K562 (cell line): ENCODE data around the gene DNAJB11. TPM values are rescaled to one million over a fixed set of nuclear protein-coding genes. Genes with fewer than 3 reads are reported as not detected.

ENCODE experiments used
- ADNP ChIP-seq: fragments of 200-800 bp; sonication (Bioruptor generic); IDR thresholded peaks from 2 replicates; pipeline ENCODE4 v1.6.1; 2016; ENCODE audit warnings: missing genetic modification characterization, missing compliant biosample characterization
- CCNT2 ChIP-seq: IDR thresholded peaks from 2 replicates; pipeline ENCODE4 v1.6.1; 2011; ENCODE audit warnings: borderline replicate concordance, low read depth, mild to moderate bottlenecking, moderate library complexity, mixed read lengths, low read length; ENCODE audit not compliant: insufficient read length; ENCODE audit errors: extremely low read depth
- CREM ChIP-seq: IDR thresholded peaks from 2 replicates; pipeline ENCODE4 v1.6.1; 2014; ENCODE audit warnings: antibody characterized with exemption, low read depth
- EP300 ChIP-seq: IDR thresholded peaks from 2 replicates; pipeline ENCODE4 v1.6.1; 2012; ENCODE audit warnings: low read length, improper control_type of control experiment
- SMAD2 ChIP-seq: fragments of 150-350 bp; IDR thresholded peaks from 2 replicates; pipeline ENCODE4 v1.6.1; 2014; ENCODE audit warnings: low read depth, mild to moderate bottlenecking, low read length
- SPI1 ChIP-seq: IDR thresholded peaks from 2 replicates; pipeline ENCODE4 v1.6.1; 2011; ENCODE audit warnings: low read depth, low read length, control low read depth, borderline replicate concordance
- ZNF165 ChIP-seq: fragments of 250-450 bp; sonication (Bioruptor Pico); IDR thresholded peaks from 2 replicates; pipeline ENCODE4 v1.4.0; 2020; ENCODE audit warnings: borderline replicate concordance
- ZNF23 ChIP-seq: fragments of 250-450 bp; sonication (Bioruptor Pico); IDR thresholded peaks from 2 replicates; pipeline ENCODE4 v1.4.0; 2020; ENCODE audit warnings: mild to moderate bottlenecking
- ZNF431 ChIP-seq: sonication (generic); formaldehyde crosslinking; IDR thresholded peaks from 2 replicates; pipeline ENCODE4 v1.8.0; 2022; ENCODE audit warnings: mild to moderate bottlenecking, missing genetic modification reagents
- ZNF445 ChIP-seq: fragments of 250-450 bp; sonication (Bioruptor Pico); IDR thresholded peaks from 2 replicates; pipeline ENCODE4 v1.4.0; 2020; ENCODE audit warnings: low read depth, mild to moderate bottlenecking, moderate library complexity
- ZNF57 ChIP-seq: fragments of 450-650 bp; formaldehyde crosslinking; IDR thresholded peaks from 2 replicates; pipeline ENCODE4 v1.4.0; 2020; ENCODE audit warnings: mild to moderate bottlenecking, moderate library complexity
- polyA plus RNA-seq, 8 experiments: library from polyadenylated mRNA; depleted of rRNA in 4 of 8; stranded (reverse) in 5 of 8; unstranded in 3 of 8; fragments of >200 nt; fragmentation: Nextera tagmentation in 2 of 8; fragmentation: Illumina TruSeq in 1 of 8; extraction: Ambion mirVana in 2 of 8; extraction: Trizol in 1 of 8; gene quantifications; 2 replicates each; pipeline versions ENCODE4 v1.2.1 to v1.2.3, GENCODE V29; 2011 to 2014; ENCODE audit warnings: inconsistent platforms in 1 of 8, missing spikeins in 1 of 8
- total RNA-seq, 7 experiments: library from RNA; depleted of rRNA in 6 of 7; stranded (reverse); fragments of >200 nt in 6 of 7; fragmentation: Illumina TruSeq in 2 of 7; extraction: Trizol in 2 of 7; gene quantifications; 2 replicates each; pipeline versions ENCODE4 v1.2.1 to v1.2.3, GENCODE V29; 2011 to 2021; ENCODE audit warnings: low replicate concordance in 1 of 7
- TF ChIP-seq, protein P1 (sequence below): sonication (generic); formaldehyde crosslinking; IDR thresholded peaks from 2 replicates; pipeline ENCODE4 v1.4.0; 2020; ENCODE audit warnings: mild to moderate bottlenecking, missing genetic modification reagents
- TF ChIP-seq, protein P2 (sequence below): fragments of 250-450 bp; sonication (Bioruptor Pico); IDR thresholded peaks from 2 replicates; pipeline ENCODE4 v1.4.0; 2020
- TF ChIP-seq, protein P3 (sequence below): fragments of 450-650 bp; formaldehyde crosslinking; IDR thresholded peaks from 2 replicates; pipeline ENCODE4 v1.4.0; 2020; ENCODE audit warnings: mild to moderate bottlenecking, moderate library complexity
- TF ChIP-seq, protein P4 (sequence below), 2 experiments: fragments of 150-350 bp in 1 of 2; IDR thresholded peaks; 2 replicates each; pipeline ENCODE4 v1.6.1; 2012 to 2016; ENCODE audit warnings: low read depth in 2 of 2, low read length in 2 of 2, mild to moderate bottlenecking in 1 of 2, moderate library complexity in 1 of 2
- TF ChIP-seq, protein P5 (sequence below): fragments of 450-650 bp; IDR thresholded peaks from 2 replicates; pipeline ENCODE4 v1.6.1; 2016; ENCODE audit warnings: mild to moderate bottlenecking

The DNAJB11 gene
- total and polyA plus RNA-seq, 9 of the 15 experiments (the other 6 are each of a cell fraction or from before 2014, with no cell fraction given): 14.8 to 74.7 (median 63.8) TPM

DNA sequence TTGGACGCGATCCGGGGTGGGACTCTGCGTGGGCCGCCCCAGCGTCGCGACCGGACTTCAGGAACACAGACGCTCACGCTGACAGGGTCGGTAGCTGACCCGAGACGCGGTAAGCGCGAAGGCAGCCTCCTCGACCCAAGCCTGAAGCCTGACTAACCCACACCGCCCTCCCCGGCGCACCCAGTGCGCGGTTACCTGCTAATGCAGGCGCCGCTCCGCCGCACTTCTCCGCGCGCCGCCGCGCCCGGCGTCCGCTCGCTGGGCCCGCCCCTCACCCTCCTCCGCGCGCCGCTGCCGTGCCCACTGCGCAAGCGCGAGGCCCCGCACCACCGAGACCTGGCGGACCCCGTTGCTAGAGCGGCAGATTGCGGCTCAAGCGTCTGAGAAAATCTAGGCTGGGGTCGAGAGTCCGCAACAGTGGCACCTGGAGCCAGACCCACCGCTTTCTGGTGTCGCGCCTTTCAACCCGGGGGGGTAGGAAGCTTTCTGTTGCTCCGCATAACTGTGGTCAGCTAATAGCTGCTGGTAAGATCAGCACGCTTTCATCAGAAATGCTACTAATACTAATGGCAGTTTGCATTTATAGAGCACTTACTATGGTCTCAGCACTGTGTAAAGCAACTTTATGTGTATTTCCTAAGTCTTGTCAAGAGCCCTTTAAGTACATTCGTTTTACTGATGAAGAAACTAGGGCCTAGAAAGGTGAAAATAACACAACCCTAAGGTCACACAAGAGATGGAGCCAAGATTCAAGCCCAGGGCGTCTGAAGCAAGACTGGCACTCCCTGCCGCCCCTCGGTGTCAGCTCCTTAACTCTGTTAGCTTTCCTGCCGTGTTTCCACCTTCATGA lies 3.2 kb upstream of the DNAJB11 start, which contains the start of gene TBCCD1 (continued):
- TF ChIP-seq ZNF431 (CRISPR knock-in tag) (no peak), EP300 (peak; percentile 26; the same call in 1 of the 2 replicates), CCNT2 (peak; percentile 96), ZNF445 (CRISPR knock-in tag) (no peak), ZNF57 (CRISPR knock-in tag) (no peak), SPI1 (no peak), SMAD2 (no peak), CREM (peak; percentile 87), ZNF23 (CRISPR knock-in tag) (no peak), ZNF165 (no peak), ADNP (tag) (no peak)
- TF ChIP-seq, protein P1, sequence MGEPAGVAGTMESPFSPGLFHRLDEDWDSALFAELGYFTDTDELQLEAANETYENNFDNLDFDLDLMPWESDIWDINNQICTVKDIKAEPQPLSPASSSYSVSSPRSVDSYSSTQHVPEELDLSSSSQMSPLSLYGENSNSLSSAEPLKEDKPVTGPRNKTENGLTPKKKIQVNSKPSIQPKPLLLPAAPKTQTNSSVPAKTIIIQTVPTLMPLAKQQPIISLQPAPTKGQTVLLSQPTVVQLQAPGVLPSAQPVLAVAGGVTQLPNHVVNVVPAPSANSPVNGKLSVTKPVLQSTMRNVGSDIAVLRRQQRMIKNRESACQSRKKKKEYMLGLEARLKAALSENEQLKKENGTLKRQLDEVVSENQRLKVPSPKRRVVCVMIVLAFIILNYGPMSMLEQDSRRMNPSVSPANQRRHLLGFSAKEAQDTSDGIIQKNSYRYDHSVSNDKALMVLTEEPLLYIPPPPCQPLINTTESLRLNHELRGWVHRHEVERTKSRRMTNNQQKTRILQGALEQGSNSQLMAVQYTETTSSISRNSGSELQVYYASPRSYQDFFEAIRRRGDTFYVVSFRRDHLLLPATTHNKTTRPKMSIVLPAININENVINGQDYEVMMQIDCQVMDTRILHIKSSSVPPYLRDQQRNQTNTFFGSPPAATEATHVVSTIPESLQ (CRISPR knock-in tag): no peak; the same call in 1 of the 2 replicates
- TF ChIP-seq, protein P2, sequence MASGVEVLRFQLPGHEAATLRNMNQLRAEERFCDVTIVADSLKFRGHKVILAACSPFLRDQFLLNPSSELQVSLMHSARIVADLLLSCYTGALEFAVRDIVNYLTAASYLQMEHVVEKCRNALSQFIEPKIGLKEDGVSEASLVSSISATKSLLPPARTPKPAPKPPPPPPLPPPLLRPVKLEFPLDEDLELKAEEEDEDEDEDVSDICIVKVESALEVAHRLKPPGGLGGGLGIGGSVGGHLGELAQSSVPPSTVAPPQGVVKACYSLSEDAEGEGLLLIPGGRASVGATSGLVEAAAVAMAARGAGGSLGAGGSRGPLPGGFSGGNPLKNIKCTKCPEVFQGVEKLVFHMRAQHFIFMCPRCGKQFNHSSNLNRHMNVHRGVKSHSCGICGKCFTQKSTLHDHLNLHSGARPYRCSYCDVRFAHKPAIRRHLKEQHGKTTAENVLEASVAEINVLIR (CRISPR knock-in tag): no peak
- TF ChIP-seq, protein P3, sequence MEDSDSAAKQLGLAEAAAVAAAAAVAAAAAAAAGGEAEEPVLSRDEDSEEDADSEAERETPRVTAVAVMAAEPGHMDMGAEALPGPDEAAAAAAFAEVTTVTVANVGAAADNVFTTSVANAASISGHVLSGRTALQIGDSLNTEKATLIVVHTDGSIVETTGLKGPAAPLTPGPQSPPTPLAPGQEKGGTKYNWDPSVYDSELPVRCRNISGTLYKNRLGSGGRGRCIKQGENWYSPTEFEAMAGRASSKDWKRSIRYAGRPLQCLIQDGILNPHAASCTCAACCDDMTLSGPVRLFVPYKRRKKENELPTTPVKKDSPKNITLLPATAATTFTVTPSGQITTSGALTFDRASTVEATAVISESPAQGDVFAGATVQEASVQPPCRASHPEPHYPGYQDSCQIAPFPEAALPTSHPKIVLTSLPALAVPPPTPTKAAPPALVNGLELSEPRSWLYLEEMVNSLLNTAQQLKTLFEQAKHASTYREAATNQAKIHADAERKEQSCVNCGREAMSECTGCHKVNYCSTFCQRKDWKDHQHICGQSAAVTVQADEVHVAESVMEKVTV (CRISPR knock-in tag): no peak
- TF ChIP-seq, protein P4, sequence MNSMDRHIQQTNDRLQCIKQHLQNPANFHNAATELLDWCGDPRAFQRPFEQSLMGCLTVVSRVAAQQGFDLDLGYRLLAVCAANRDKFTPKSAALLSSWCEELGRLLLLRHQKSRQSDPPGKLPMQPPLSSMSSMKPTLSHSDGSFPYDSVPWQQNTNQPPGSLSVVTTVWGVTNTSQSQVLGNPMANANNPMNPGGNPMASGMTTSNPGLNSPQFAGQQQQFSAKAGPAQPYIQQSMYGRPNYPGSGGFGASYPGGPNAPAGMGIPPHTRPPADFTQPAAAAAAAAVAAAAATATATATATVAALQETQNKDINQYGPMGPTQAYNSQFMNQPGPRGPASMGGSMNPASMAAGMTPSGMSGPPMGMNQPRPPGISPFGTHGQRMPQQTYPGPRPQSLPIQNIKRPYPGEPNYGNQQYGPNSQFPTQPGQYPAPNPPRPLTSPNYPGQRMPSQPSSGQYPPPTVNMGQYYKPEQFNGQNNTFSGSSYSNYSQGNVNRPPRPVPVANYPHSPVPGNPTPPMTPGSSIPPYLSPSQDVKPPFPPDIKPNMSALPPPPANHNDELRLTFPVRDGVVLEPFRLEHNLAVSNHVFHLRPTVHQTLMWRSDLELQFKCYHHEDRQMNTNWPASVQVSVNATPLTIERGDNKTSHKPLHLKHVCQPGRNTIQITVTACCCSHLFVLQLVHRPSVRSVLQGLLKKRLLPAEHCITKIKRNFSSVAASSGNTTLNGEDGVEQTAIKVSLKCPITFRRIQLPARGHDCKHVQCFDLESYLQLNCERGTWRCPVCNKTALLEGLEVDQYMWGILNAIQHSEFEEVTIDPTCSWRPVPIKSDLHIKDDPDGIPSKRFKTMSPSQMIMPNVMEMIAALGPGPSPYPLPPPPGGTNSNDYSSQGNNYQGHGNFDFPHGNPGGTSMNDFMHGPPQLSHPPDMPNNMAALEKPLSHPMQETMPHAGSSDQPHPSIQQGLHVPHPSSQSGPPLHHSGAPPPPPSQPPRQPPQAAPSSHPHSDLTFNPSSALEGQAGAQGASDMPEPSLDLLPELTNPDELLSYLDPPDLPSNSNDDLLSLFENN (IDR thresholded peaks at IDR 0.05; ENCODE audit: low read depth in 2 of 2, low read length in 2 of 2): no peak
- TF ChIP-seq, protein P5, sequence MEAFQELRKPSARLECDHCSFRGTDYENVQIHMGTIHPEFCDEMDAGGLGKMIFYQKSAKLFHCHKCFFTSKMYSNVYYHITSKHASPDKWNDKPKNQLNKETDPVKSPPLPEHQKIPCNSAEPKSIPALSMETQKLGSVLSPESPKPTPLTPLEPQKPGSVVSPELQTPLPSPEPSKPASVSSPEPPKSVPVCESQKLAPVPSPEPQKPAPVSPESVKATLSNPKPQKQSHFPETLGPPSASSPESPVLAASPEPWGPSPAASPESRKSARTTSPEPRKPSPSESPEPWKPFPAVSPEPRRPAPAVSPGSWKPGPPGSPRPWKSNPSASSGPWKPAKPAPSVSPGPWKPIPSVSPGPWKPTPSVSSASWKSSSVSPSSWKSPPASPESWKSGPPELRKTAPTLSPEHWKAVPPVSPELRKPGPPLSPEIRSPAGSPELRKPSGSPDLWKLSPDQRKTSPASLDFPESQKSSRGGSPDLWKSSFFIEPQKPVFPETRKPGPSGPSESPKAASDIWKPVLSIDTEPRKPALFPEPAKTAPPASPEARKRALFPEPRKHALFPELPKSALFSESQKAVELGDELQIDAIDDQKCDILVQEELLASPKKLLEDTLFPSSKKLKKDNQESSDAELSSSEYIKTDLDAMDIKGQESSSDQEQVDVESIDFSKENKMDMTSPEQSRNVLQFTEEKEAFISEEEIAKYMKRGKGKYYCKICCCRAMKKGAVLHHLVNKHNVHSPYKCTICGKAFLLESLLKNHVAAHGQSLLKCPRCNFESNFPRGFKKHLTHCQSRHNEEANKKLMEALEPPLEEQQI: no peak
